Fibroblast of skin of back (primary cell): Measurements from ENCODE around the gene TNFAIP3.

Experiments
- DNase-seq: peaks from one replicate; pipeline ENCODE4 v3.0.0-alpha.2; 2013

TNFAIP3 gene

GRCh38 chr6:137866200-137866913, 702 bp upstream of the TNFAIP3 start:
- DNase-seq, result no peak

GRCh38 chr6:137867685-137868509, 838 bp downstream of the TNFAIP3 start:
- peak; percentile 35 for DNase-seq

GRCh38 chr6:137868721-137869548, 1.9 kb downstream of the TNFAIP3 start:
- no peak for DNase-seq

GRCh38 chr6:137869549-137870307, 2.7 kb downstream of the TNFAIP3 start:
- DNase-seq, result no peak

GRCh38 chr6:137870308-137870644, 3.2 kb downstream of the TNFAIP3 start:
- DNase-seq, result no peak

- no peak for DNase-seq
Observed at GRCh38 chr6:137870744-137871247, 3.7 kb downstream of the TNFAIP3 start.

- DNase-seq, result no peak
Observed at GRCh38 chr6:137871291-137871690, 4.2 kb downstream of the TNFAIP3 start.

GRCh38 chr6:137871831-137872454, 4.9 kb downstream of the TNFAIP3 start:
- peak; percentile 92 for DNase-seq

- no peak for DNase-seq
Observed at GRCh38 chr6:137872581-137873115, 5.6 kb downstream of the TNFAIP3 start.

GRCh38 chr6:137873273-137873762, 6.3 kb downstream of the TNFAIP3 start:
- DNase-seq, result peak; percentile 58

- DNase-seq, result no peak
Observed at GRCh38 chr6:137874204-137875057, 7.4 kb downstream of the TNFAIP3 start.

- no peak for DNase-seq
Observed at GRCh38 chr6:137875058-137875520, 8.0 kb downstream of the TNFAIP3 start.

- DNase-seq, result no peak
Observed at GRCh38 chr6:137875606-137876005, 8.5 kb downstream of the TNFAIP3 start.

GRCh38 chr6:137876547-137876946, 9.5 kb downstream of the TNFAIP3 start:
- DNase-seq, result no peak

GRCh38 chr6:137877113-137877512, 10.1 kb downstream of the TNFAIP3 start:
- DNase-seq, result no peak

- DNase-seq, result no peak
Observed at GRCh38 chr6:137877606-137878005, 10.5 kb downstream of the TNFAIP3 start.

- DNase-seq, result no peak
Observed at GRCh38 chr6:137878029-137878428, 11.0 kb downstream of the TNFAIP3 start.

GRCh38 chr6:137878486-137879285, 11.6 kb downstream of the TNFAIP3 start:
- DNase-seq, result peak; percentile 55

GRCh38 chr6:137879299-137879698, 12.2 kb downstream of the TNFAIP3 start:
- no peak for DNase-seq
